Measurements from ENCODE around the gene FGF4.
"Not testable (repeated sequence)": the region's sequence is repeated elsewhere in the genome, so short reads cannot be mapped to it uniquely, and the experiment has no call there.

The FGF4 gene

GRCh38 chr11:69765498-69765995, 9.6 kb downstream of the FGF4 start:
- DNase-seq, result no peak

GRCh38 chr11:69764918-69765317, 10.2 kb downstream of the FGF4 start:
- DNase-seq, result not testable (repeated sequence)

GRCh38 chr11:69760319-69760718, 14.8 kb downstream of the FGF4 start:
- DNase-seq, result no peak

- DNase-seq, result no peak
Measured at GRCh38 chr11:69752890-69753289, 22.3 kb downstream of the FGF4 start.

- no peak for DNase-seq
Measured at GRCh38 chr11:69750875-69751597, 24.1 kb downstream of the FGF4 start.

- no peak for DNase-seq
Measured at GRCh38 chr11:69750108-69750850, 24.9 kb downstream of the FGF4 start.

- no peak for DNase-seq
Measured at GRCh38 chr11:69748637-69749036, 26.5 kb downstream of the FGF4 start.

- DNase-seq, result no peak
Measured at GRCh38 chr11:69746752-69747742, 28.1 kb downstream of the FGF4 start.

GRCh38 chr11:69746140-69746539, 29.0 kb downstream of the FGF4 start:
- DNase-seq, result no peak

- DNase-seq, result no peak
Measured at GRCh38 chr11:69745201-69745600, 29.9 kb downstream of the FGF4 start.

GRCh38 chr11:69744435-69744834, 30.7 kb downstream of the FGF4 start:
- no peak for DNase-seq

GRCh38 chr11:69734841-69735240, 40.3 kb downstream of the FGF4 start:
- no peak for DNase-seq

GRCh38 chr11:69734367-69734766, 40.8 kb downstream of the FGF4 start:
- no peak for DNase-seq

- DNase-seq, result no peak
Measured at GRCh38 chr11:69732910-69733309, 42.2 kb downstream of the FGF4 start.

GRCh38 chr11:69731110-69731509, 44.0 kb downstream of the FGF4 start:
- no peak for DNase-seq

- DNase-seq, result no peak
Measured at GRCh38 chr11:69730500-69730899, 44.6 kb downstream of the FGF4 start.

- DNase-seq, result no peak
Measured at GRCh38 chr11:69729252-69729651, 45.9 kb downstream of the FGF4 start.

GRCh38 chr11:69727266-69727665, 47.9 kb downstream of the FGF4 start:
- no peak for DNase-seq

GRCh38 chr11:69726481-69726880, 48.7 kb downstream of the FGF4 start:
- DNase-seq, result no peak

GRCh38 chr11:69726019-69726418, 49.1 kb downstream of the FGF4 start:
- no peak for DNase-seq

GRCh38 chr11:69721745-69722144, 53.4 kb downstream of the FGF4 start:
- no peak for DNase-seq

GRCh38 chr11:69721106-69721505, 54.0 kb downstream of the FGF4 start:
- DNase-seq, result no peak
